GM19397 (cell line): ENCODE results near the gene ATXN2L.
"Not testable (repeated sequence)": the region's sequence is repeated elsewhere in the genome, so short reads cannot be mapped to it uniquely, and the experiment has no call there.

Experiments
- ATAC-seq: cut with Tn5 transposase; IDR thresholded peaks from one replicate; pipeline ENCODE4 v1.9.1; 2021; ENCODE audit warnings: mild to moderate bottlenecking, moderate library complexity; ENCODE audit not compliant: unreplicated experiment

Gene ATXN2L

DNA sequence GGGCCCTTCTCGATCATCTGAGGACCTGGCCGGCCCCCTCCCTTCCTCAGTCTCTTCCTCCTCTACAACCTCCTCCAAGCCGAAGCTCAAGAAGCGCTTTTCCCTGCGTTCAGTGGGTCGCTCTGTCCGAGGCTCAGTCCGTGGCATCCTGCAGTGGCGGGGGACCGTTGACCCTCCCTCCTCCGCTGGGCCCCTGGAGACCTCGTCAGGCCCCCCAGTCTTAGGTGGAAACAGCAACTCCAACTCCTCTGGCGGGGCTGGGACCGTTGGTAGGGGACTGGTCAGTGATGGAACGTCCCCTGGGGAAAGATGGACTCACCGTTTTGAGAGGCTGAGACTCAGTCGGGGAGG, 43.6 kb downstream of the ATXN2L start:
- no peak for ATAC-seq

DNA sequence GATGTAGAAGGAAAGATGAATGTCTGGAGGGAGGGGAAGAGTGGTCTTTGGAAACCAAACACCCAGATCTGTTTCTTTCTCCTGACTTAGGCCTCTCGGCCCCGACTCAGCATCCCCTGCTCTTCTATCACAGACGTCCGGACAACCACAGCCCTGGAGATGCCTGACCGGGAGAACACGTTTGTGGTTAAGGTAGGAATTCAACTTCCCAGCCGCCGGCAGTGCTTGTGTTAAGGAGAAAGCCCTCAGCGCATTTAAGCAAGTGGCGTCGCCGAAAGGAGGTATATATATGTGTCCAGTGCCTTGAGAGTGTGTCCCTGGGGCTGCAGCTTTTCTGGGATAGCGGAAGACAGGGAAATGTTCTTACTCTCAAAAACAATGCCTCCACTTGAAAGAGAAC, 44.4 kb downstream of the ATXN2L start:
- ATAC-seq, result no peak

DNA sequence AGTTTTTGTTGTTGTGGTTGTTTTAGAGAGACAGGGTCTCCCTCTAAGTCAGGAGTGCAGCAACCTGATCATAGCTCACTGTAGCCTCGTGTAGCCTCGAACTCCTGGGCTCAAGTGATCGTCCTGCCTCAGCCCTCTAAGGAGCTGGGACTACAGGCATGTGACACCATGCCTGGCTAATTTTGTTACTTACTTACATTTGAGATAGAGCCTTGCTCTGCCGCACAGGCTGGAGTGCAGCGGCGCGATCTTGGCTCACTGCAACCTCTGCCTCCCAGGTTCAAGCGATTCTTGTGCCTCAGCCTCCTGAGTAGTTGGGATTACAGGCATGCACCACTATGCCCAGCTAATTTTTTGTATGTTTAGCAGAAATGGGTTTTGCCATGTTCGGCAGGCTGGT, 44.8 kb downstream of the ATXN2L start:
- not testable (repeated sequence) for ATAC-seq

DNA sequence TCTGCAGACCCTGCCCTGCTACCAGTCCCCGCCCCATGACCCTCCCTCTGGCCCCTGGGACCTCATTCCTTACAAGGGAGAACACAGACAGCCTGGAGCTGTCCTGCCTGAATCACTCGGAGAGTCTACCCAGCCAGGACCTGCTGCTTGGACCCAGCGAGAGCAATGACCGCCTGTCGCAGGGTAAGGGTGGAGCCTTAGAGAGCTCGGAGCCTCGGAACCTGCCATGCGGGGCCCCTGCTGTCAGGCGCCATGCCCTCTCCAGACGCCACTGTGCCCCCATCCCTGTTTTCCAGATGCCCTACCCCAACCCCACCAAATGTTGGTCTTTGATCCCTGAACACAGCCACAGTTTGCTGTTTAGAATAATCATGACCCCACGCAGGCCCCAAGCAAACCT, 46.4 kb downstream of the ATXN2L start:
- ATAC-seq, result no peak

DNA sequence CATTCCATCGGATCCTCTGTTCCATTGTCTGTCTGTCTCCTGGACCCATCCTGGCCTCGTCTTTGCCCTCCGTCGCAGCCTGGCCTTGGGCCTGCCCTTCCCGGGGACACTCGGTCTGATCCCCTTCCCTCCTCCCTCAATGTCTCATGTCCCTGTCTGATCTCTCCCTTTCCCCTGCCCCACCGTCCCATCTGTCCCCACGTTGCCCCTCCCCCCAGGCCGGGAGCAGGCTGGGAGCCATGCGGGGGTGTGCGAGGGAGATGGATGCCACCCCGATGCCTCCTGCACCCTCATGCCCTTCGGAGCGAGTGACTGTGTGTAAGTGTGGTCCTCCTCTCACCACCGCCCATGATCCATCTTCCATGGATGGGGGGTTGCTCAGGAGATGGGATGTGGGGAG, 50.2 kb downstream of the ATXN2L start:
- no peak for ATAC-seq

DNA sequence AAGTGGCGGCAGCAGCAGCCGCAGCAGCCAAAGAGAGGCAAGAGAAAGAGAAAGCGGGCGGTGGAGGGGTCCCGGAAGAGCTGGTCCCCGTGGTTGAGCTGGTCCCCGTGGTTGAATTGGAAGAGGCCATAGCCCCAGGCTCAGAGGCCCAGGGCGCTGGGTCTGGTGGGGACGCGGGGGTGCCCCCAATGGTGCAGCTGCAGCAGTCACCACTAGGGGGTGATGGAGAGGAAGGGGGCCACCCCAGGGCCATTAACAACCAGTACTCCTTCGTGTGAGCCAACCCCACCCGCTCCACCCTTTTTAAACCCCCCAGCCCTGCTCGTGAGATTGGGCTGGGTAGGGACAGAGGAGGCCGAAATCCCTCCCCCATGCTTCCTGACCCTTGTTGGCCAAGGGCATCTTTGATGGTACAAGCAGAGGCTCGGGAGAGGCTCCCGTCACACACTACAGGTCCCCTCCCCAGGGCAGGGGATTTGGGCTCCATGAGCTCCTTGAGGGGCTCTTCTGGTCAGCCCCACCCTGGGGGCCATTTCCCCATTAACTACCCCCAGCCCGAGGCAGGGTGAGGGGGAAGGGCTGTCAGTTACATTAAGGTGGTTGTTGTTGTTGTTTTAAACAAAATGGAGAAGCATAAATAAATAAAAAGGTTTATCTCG, 50.9 kb downstream of the ATXN2L start:
- ATAC-seq, result no peak

DNA sequence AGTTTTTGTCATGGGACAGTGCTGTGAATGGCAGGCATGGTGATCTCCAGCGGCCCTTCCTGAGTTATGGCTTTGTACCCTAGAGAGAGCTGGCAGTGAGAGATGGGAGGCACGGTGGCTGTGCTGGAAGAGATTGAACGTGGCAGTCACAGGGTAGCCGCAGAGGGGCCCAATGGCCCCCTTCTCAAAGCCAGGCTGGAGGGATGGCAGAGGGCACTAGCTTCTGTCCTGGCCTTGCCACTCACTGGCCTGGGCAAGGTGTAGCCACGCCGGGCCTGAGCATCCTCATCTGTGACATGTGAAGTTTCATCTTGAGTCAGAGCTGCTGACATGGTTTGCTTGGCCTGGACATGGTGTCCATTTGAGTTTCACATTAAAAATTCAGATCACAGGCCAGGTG, 51.6 kb downstream of the ATXN2L start:
- ATAC-seq, result no peak

DNA sequence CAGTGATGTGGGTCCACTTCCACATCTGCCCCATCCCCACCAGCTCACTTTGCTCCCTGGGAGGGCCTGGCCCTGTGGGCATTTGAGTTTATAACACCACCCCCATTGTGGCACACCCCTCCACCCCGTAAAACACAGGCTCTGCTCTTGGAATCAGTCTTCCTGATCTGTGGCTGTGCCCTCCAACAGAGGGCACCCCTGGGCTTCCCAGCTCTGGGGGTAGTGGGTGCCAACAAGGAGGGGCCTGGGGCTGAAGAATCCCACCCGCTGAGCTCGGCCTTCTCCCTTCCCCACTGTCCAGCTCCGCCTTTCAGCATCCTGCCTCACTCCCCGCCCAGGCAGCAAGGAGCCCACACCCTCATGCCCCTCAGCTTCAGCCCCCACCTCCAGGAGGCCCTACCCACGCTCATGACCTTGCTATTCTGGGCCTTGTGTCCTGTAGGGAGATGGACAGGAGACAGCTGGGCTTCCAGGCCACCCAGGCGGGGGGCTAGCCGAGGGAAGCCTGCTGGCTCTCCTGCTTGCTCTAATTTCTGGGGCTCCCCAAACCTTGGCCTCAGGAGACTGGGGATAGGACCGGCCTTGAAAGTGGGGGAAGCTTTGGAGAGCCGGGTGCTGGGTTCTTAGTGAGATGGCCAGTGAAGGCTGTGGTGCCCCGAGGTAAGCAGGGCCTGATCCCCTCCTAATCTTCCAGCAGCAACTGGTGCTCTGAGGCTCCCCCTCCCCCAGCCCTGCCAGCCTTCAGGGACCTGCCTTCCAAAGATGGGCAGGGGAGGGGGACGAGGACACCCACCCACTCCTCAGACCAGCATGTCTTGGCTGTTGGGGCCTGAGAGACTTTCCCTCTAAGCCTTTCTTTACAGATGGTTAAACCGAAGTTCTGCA, 52.6 kb downstream of the ATXN2L start:
- no peak for ATAC-seq

DNA sequence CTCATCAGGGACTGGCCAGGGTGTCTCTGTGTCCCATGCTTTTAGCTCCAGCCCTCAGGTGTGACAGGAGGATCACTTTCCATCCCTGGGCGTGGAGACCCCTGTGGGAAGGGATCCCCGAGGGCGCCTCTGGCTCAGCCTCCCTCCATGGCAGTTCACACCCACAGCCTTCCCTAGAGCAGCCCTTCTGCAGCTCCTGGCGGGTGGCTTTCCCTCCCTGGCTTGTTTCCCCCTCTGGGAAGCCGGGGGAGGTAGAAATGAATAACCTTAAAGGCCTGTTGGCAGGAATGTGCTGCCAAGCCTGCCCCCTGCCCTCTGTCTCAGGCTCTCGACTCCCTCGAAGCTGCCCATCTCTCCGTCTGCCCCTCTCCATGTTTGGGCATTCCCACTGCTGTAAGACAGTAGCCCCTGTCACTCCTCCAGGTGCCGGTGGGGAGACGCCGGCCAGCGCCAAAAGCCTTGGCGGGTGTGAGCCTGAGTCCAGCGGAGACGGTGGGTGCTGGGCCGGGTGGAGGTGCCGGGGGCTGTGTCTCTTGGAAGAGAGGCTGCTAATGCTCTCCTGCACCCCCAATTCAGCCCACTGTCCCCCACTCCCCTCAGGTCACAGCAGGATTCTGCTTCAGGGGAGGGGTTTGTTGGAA, 53.3 kb downstream of the ATXN2L start:
- no peak for ATAC-seq

DNA sequence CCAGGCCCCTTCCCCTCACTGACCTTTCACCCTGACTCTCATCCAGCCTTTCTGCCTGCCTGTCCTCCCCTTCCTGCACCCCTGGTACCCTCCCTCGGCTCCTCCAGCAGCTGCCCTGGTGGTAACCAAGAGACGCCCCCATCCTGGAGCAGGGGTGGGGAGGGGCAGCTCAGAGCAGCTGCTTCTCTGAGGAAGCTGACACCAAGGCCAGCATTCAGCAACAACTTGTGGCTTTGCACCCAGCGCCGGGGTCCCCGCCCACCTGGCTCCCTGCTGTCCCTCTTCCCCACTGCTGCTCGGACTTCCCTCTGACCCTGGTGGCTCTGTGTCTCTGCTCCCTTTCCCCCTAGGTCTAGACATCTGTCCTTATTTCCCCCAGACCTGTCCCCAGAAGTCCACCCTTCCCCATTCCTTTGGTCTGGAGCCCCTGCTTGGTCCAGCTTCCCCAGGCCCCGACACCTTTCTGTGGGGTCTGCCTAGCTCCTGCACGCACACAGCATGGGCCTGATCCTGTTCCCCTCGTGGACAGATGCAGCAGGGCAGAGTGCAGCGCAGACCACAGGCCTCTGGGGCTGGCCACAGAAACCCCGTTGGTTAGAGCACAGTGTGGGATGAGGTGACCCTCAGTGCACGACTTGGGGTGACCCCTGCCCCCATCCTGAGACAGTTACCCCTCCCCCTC, 54.3 kb downstream of the ATXN2L start:
- ATAC-seq, result no peak

DNA sequence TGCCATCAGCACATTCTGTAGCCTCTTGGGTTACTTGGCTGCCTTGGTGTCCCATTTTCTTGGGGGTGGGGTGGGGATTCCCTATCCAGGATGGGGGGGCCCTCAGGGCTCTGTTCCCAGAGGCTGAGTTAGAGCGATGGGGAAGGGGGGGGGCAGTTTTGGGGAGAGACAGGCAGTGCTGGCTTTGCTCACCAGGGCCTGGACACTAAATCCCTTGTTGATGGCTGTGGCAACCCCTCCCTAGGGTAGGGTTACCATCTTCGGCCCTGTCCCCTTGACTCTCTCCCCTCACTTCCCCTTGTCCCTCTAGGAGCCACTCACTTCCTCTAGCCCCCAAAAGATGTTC, 54.8 kb downstream of the ATXN2L start:
- no peak for ATAC-seq

DNA sequence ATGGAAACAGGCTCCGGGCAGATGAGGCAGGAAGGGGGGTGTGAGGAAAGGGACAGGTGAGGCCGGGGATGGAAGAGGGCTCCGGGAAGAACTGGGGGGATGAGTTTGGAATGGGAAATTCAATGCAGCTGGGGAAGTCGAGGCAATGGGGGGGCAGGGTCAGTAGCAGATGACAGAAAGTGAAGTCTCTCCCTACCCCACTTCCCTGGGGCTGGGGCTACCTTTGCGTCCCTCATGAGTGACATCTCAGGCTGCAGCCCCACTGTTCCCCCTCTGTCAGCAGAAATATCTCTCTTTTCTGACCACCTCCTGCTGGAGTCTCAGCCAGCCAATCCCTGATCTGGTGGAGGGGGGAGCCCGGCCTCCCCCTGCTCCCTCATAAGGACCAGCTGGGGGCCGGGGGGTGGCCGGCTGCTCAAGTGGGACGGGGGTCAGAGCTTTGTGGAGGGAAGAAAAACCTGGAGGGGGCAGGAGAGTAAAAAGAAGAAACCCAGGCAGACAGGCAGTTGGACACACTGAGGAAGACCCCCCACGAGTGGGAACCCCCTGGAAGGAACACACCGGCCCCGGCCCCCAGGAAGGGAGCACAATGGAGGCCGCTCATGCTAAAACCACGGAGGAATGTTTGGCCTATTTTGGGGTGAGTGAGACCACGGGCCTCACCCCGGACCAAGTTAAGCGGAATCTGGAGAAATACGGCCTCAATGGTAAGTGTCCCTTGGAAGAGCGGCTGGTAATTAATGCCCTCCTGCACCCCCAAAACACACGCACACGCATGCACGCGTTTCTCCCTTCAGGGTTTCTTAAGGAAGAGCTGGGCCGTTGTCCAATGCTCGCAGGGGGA, 55.5 kb downstream of the ATXN2L start, which contains the start of gene ATP2A1:
ATP2A1 (plus strand) TSS at position 406 of the 844 bp plus-strand sequence; CDS start at position 590, 184 bp downstream.
- ATAC-seq, result no peak

DNA sequence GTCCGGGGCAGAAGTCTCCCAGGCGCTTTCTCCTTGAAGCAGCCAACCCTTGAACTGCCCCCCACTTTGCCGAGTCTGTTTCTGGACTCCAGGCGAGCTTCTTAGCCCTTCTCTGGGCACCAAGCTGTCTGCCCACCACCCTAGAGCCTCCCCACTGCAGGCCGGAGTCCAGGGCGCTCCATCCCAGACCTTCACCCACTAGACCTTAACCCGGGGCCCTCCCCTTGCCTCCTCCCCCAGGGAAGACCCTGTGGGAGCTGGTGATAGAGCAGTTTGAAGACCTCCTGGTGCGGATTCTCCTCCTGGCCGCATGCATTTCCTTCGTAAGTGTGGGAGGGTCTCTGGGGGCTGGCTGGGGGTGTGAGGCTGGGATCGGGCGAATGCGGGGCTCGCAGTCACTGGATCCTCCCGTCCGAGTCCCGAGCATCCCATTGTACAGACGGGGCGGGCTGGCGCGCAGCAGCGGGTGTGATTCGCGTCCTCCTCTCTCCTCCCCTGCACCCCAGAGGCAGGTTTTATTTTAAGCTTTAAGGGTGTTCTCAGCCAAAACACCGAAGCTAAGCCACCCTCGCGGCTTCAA, 56.6 kb downstream of the ATXN2L start:
- peak; percentile 5 for ATAC-seq

DNA sequence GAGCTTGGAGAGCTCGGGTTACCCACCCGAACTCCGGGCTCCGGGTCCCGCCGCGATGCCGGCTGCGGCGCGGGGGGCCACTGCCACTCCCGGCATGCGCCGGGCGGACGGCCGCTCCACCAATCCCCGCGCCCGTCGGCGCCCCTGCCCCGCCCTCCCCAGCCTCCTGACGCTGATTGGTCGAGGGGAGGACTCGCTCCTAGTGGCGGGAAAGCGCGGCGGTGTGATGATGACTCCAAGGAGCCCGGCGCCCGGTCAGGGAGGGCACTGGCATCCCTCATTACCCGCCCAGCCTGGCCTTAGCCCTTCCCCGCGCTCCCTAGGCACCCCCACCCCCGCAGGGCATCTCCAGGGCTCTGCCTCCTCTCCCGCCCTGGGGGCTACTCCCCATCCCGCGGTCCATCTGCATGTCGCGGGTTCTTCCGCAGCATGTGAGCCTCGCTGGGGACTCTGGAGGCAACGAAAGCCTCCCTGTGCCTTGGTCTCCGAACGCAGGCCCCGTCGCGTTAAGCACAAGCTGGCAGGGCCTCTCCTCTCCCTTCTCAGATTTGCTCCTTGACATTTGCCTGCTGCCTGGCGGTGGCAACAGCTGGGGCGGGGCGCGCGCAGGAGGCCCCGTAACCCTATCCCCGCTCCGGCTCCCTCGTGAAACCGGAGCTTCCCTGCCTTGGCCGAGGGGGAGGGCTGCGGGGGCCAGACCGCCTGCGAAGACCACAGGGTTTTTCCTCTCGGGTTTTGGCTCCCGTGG, 57.2 kb downstream of the ATXN2L start:
- peak; percentile 91 for ATAC-seq

DNA sequence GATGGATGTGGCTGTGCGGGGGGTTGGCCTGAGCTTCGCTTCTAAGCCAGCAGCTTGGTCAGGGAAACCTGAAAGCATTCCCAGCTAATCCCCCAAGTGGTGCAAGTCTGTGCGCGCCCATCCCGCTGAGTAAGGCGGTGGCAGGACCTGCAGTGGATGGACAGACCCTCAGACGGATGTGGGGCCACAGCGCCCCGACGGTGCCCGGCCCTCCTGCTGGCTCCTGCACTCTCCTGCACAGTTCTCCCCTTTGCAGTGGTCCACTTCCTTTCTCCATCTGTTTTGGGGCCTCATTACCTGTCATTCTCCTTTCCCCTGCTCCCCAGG, 57.8 kb downstream of the ATXN2L start:
- no peak for ATAC-seq

DNA sequence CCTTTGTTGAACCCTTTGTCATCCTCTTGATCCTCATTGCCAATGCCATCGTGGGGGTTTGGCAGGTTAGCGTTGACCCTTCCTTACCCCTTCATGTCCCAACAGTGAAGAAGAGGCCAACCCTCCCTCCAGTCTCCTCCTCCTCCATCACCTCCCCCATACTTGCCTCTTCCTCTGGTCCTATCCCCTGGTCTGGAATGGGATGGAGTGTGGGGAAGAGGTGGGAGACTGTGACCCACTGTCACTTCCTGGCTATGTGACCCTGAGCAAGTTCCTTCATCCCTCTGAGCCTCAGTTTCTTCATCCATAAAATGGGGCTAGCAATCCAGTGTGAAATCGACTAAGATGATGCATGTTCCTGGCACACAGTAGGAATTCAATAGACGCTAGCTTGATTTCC, 58.2 kb downstream of the ATXN2L start:
- no peak for ATAC-seq

DNA sequence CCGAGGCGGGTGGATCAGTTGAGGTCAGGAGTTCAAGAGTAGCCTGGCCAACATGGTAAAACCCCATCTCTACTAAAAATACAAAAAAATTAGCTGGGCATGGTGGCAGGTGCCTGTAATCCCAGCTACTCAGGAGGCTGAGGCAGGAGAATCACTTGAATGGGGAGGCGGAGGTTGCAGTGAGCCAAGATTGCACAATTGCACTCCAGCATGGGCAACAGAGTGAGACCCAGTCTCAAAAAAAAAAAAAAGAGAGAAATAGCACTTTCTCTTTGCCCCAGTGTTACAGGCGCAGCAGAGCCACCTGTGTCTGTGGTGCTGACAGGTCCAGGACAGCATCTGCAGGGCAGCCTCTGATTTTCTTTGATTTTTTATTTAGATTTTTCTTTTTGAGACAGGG, 58.8 kb downstream of the ATXN2L start:
- ATAC-seq, result not testable (repeated sequence)

DNA sequence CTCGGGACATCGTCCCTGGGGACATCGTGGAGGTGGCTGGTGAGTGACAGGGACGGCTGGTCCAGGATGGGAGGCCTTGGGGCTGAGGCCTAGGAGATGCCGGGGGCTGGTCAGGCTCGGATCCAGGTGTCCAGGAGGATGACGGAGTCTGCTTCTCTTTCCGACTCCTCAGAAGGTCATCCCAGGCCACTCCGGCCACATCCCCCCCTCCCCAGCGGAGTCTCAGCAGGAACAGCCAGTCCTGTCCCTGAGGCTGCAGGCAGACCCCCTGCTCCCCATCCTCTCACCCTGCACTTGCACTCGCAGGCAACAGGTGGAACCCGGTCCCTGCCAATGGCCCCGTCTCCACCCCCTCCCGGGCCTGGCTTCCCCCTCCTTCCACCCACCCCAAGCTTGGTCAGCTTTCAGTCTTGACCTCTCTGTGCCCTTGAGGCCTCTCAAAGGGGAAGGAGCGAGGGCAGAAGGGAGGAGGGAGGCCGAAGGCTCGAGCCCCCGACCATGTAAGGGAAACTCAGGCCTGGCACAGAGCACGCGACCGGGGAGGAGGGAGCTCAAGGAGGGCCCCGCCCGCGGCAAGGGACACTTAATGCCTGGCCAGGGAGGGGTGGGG, 59.9 kb downstream of the ATXN2L start:
- ATAC-seq, result no peak
